Neural cell (in vitro differentiated cells): ENCODE results near the gene NDUFV2.

Source experiments
- EP300 ChIP-seq: fragments of 450-650 bp; conservative IDR thresholded peaks from 2 replicates; pipeline ENCODE4 v1.6.1; 2014; ENCODE audit warnings: antibody characterized with exemption, mild to moderate bottlenecking, moderate library complexity; ENCODE audit not compliant: poor library complexity, severe bottlenecking
- MXI1 ChIP-seq: fragments of 450-650 bp; conservative IDR thresholded peaks from 2 replicates; pipeline ENCODE4 v1.6.1; 2014; ENCODE audit warnings: antibody characterized with exemption, mild to moderate bottlenecking; ENCODE audit not compliant: poor library complexity, severe bottlenecking
- POLR2AphosphoS5 ChIP-seq: IDR thresholded peaks from 2 replicates; pipeline ENCODE4 v1.6.1; 2012
- RAD21 ChIP-seq: fragments of 450-650 bp; conservative IDR thresholded peaks from 2 replicates; pipeline ENCODE4 v1.6.1; 2014; ENCODE audit warnings: antibody characterized with exemption, mild to moderate bottlenecking, moderate library complexity
- TAF1 ChIP-seq: IDR thresholded peaks from 2 replicates; pipeline ENCODE4 v1.6.1; 2012; ENCODE audit warnings: low read depth
- TF ChIP-seq, protein P1 (sequence below): fragments of 450-650 bp; IDR thresholded peaks from 2 replicates; pipeline ENCODE4 v1.5.1; 2014; ENCODE audit warnings: antibody characterized with exemption, mild to moderate bottlenecking, moderate library complexity; ENCODE audit not compliant: poor library complexity, severe bottlenecking

DNA sequence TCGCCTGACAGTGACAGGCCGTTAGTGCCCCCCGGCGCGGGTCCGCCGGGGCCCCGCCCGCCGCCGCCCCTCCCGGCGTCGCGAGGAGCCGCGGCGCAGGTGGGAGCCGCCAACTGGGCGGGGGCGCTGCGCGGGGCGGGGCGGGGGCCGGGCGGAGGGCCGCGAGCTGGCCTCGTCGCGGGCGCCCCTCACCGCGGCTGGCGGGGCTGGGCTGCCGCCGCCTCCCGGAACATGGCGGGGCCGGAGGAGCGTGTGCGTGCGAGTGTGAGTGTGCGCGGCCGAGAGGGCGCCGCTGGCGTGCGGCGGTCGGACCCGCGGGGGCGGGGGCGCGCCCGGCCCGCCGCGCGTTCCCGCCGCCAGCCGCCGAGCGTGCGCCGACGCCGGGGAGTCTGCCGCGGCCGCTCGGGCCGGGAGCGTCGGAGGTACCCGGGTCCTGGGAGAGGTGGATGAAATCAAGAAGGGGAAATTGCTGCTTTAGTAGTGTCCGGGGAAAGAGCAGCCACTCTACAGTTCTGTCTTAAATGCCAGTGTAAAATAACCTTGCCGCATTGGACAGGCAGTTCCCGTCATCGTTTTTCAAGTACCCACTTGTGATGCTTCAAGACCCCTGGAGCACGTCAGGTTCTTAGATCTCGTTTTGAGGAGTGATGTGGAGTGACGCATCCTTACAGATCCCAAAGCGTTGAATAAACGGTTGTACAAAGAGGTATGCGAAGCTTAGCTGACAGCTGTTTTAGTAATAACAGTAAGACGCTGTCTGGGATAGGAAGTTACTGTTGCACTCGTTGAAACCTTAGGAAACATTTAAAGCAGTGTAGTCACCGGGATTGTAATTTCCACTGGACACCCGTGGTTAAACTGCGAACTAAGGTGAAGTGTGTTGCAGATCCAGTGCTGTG, 34.9 kb downstream of the NDUFV2 start:
- TF ChIP-seq, protein P1, sequence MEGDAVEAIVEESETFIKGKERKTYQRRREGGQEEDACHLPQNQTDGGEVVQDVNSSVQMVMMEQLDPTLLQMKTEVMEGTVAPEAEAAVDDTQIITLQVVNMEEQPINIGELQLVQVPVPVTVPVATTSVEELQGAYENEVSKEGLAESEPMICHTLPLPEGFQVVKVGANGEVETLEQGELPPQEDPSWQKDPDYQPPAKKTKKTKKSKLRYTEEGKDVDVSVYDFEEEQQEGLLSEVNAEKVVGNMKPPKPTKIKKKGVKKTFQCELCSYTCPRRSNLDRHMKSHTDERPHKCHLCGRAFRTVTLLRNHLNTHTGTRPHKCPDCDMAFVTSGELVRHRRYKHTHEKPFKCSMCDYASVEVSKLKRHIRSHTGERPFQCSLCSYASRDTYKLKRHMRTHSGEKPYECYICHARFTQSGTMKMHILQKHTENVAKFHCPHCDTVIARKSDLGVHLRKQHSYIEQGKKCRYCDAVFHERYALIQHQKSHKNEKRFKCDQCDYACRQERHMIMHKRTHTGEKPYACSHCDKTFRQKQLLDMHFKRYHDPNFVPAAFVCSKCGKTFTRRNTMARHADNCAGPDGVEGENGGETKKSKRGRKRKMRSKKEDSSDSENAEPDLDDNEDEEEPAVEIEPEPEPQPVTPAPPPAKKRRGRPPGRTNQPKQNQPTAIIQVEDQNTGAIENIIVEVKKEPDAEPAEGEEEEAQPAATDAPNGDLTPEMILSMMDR: no peak
- no peak for TF ChIP-seq EP300
- peak; percentile 75 for TF ChIP-seq TAF1
- TF ChIP-seq POLR2AphosphoS5: no peak
- TF ChIP-seq MXI1: peak; percentile 45
- TF ChIP-seq RAD21: peak; percentile 30
